ENCODE results near the gene VASH1.

VASH1 gene

DNA sequence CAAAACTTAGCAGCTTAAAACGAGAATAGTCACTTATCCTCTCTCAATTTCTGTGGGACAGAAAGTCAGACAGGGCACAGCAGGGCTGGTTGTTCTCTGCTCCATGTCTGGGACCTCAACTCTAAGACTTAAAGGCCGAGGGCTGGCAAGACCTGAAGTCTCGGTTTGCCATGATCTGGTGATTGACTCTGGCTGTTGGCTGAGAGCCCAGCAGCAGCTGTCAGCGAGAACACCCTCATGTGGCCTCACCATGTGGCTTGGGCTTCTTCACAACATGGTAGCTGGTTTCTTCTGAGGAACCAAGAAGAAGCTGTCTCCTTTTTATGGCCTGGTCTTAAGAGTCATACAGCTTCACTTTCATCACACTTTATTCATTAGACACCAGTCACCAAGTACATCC is 1.7 kb upstream of the VASH1 start:
- CTCF ChIA-PET = interaction anchor here (1.7 to 2.8 kb wide), 2 partner anchors 25 to 50 kb away, joined by 7 to 10 read pairs; no protein-coding TSS in a partner anchor
- Mint-ChIP-seq H3K27me3 (peaks cover 80% of the 10 kb centered on the region), H3K36me3 (no peaks in the 10 kb centered on the region), H3K27ac (no peak overlapping the region), H3K4me3 (no peak overlapping the region), H3K9me3 (no peaks in the 10 kb centered on the region), H3K4me1 (peaks cover 14% of the 10 kb centered on the region)
- DNase-seq = no peak

DNA sequence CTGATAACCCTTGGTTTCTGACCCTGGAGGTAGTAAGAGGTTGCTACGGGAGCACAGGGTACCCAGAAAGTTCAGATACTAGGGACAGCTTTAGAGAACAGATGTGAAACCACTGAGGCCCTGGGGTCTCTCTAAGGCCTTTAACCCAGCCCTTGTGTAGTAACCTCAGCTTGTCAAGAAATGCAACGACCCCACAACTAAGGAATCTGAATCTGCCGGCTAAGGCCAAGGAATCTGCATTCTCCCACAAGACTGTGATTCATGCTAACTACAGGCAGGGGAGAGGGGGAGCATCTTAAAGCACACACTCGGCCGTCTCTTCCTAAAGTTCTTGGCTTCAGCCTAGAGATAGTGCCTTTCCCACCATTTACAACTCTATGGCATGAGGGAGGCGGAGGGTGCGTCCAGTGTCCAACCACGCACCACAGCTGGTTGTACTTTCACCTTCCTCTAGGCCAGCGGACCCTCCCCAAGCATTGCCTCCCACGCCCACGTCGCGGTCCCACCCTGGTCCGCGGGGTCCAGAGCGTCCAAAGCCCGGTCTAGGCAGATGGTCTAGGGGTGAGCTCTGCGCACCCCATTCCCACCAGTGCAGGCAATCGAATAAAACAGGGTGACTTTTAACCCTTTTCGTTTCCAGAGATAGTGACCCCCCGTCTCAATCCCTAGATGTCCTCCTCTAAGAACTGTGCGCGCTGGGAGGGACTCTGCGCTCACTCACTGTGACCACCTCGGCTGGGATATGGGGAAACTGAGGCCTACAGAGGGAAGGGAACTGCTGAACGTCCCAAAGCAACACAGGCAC is 735 bp upstream of the VASH1 start:
- H3K4me3 Mint-ChIP-seq = peak overlapping the region; percentile 69
- DNase-seq = peak; percentile 18
- H3K4me1 Mint-ChIP-seq = peaks cover 14% of the 10 kb centered on the region
- no peak overlapping the region for H3K27ac Mint-ChIP-seq
- no peaks in the 10 kb centered on the region for H3K36me3 Mint-ChIP-seq
- CTCF ChIA-PET = interaction anchor here (1.7 to 2.8 kb wide), 2 partner anchors 24 to 51 kb away, joined by 7 to 10 read pairs; no protein-coding TSS in a partner anchor
- H3K9me3 Mint-ChIP-seq = no peaks in the 10 kb centered on the region
- peaks cover 86% of the 10 kb centered on the region for H3K27me3 Mint-ChIP-seq

DNA sequence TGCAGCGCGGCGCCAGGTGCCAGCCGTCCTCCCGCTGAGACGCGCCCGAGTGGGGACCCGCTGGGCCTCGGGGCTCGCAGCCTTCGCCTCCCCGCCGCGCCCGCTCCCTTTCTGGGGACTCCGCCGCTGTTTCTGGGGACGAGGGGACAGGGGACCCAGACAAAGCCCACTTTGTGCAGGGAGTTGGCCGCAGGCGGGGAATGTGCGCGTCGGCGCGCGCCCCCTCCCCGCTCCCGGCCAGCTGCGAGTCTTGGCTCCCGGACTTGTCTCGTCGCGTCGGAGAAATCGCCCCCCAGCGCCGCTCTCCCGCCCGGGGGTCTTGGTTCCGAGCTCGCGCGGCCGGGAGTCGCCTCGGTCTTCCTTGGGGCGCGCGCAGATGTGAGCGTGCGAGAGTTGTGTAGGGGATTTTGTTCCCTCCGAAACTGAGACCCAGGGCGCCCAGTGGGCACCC is 717 bp downstream of the VASH1 start:
- H3K4me3 Mint-ChIP-seq = peak overlapping the region; percentile 78
- no peak for DNase-seq
- H3K27me3 Mint-ChIP-seq = peaks cover 88% of the 10 kb centered on the region
- CTCF ChIA-PET = interaction anchor here (2.8 kb wide), 1 partner anchor 23 kb away, joined by 10 read pairs; no protein-coding TSS in a partner anchor
- H3K27ac Mint-ChIP-seq = no peak overlapping the region
- no peaks in the 10 kb centered on the region for H3K36me3 Mint-ChIP-seq
- H3K4me1 Mint-ChIP-seq = peaks cover 14% of the 10 kb centered on the region
- H3K9me3 Mint-ChIP-seq = no peaks in the 10 kb centered on the region

DNA sequence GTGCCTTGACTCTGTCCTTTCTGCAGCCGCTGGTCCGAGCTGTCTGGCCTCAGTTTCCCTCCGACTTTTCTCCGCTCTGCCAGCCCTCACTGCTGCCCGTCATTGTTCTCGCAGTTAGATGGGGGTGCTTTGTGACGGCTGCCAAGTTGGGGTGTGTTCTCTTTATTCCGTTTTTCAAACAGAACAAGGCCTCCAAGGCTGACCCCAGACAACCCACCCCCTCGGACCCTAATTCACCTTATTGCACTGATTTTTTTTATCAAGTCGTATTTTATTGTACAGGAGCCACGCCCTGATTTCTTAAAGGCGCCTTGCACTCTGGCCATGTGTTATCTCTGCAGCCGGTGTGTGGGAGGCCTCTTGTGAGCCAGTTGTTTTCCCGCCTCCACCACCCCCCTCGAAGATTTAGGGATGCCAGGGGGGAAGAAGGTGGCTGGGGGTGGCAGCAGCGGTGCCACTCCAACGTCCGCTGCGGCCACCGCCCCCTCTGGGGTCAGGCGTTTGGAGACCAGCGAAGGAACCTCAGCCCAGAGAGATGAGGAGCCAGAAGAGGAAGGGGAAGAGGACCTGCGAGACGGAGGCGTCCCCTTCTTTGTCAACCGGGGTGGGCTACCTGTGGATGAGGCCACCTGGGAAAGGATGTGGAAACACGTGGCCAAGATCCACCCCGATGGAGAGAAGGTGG is 1.3 kb downstream of the VASH1 start:
- CTCF ChIA-PET = no interaction called here
- no peaks in the 10 kb centered on the region for H3K9me3 Mint-ChIP-seq
- peak overlapping the region; percentile 78 for H3K4me3 Mint-ChIP-seq
- H3K4me1 Mint-ChIP-seq = peaks cover 16% of the 10 kb centered on the region
- H3K36me3 Mint-ChIP-seq = no peaks in the 10 kb centered on the region
- no peak overlapping the region for H3K27ac Mint-ChIP-seq
- peaks cover 88% of the 10 kb centered on the region for H3K27me3 Mint-ChIP-seq
- DNase-seq = no peak

DNA sequence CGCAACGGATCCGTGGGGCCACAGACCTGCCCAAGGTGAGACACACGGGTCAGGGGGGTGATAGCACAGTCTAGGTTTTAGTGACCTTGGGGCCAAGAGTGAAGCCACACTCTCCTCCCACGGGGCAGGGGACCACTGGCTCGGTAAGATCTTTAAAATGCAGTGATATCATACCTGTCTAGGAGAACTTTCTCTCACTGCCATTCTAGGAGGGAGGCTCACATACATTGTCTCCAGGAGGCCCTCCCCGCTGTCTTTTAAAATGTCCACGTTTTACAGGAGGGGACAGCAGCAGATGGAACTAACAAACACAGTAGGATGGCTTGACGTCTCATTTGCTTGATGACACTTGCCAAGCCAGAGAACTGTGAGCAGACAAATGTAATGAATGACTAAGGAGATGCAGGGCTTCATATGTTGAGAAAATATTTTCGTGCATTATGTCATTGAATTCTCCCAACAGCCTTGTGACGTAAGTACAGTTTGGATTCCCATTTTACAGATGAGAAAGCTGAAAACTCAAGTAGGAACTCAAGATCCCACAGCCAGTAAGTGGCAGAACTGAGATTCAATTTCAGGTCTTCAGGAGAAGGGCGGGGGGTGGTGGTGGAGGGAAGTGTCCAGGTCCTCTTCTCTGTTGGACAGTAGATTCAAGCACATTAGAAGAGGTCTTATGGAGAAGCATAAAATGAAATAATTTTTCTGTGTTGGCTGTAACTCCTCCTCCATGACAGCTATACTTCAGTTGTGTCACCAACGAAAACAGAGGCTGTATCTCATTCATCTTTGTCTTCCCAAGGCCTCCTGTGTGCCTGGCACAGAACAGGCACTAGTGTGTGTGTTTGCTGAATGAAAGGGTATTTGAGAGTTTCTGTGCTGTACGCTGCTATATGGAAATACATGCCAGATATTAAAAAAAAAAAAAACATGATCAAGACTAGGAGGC is 2.1 kb downstream of the VASH1 start:
- Mint-ChIP-seq H3K36me3 (no peaks in the 10 kb centered on the region), H3K4me1 (peaks cover 24% of the 10 kb centered on the region), H3K4me3 (peak overlapping the region; percentile 49), H3K9me3 (no peaks in the 10 kb centered on the region), H3K27ac (no peak overlapping the region), H3K27me3 (peaks cover 82% of the 10 kb centered on the region)
- CTCF ChIA-PET = no interaction called here
- no peak for DNase-seq

DNA sequence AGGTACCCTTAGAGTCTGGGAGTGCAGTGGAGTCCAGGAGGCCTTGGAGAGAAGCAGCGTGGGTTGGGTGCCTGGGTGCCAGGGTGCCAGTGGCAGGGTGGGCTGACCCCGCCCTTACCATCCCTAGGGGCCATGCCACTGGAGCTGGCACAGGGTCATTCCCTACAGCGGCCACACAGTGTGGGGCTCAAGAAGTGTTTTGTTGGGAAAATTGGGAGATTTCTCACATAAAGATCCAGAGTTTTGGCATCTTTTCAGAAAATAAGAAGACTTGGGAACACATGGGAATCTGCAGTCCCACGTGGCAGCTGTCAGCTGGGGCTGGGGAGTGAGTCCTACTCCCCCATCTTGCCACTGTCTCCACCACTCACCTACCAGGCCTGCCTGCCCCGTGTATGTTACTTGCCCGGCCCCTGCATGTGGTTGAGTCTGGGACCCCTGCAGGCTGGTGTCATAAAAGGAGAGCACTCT is 4.2 kb downstream of the VASH1 start:
- no peak overlapping the region for H3K4me3 Mint-ChIP-seq
- CTCF ChIA-PET = interaction anchor here (1.4 to 3.0 kb wide), 2 partner anchors 19 to 46 kb away, joined by 4 to 20 read pairs; no protein-coding TSS in a partner anchor
- H3K4me1 Mint-ChIP-seq = peaks cover 36% of the 10 kb centered on the region
- H3K27ac Mint-ChIP-seq = no peak overlapping the region
- no peak for DNase-seq
- peaks cover 74% of the 10 kb centered on the region for H3K27me3 Mint-ChIP-seq
- no peaks in the 10 kb centered on the region for H3K9me3 Mint-ChIP-seq
- no peaks in the 10 kb centered on the region for H3K36me3 Mint-ChIP-seq

DNA sequence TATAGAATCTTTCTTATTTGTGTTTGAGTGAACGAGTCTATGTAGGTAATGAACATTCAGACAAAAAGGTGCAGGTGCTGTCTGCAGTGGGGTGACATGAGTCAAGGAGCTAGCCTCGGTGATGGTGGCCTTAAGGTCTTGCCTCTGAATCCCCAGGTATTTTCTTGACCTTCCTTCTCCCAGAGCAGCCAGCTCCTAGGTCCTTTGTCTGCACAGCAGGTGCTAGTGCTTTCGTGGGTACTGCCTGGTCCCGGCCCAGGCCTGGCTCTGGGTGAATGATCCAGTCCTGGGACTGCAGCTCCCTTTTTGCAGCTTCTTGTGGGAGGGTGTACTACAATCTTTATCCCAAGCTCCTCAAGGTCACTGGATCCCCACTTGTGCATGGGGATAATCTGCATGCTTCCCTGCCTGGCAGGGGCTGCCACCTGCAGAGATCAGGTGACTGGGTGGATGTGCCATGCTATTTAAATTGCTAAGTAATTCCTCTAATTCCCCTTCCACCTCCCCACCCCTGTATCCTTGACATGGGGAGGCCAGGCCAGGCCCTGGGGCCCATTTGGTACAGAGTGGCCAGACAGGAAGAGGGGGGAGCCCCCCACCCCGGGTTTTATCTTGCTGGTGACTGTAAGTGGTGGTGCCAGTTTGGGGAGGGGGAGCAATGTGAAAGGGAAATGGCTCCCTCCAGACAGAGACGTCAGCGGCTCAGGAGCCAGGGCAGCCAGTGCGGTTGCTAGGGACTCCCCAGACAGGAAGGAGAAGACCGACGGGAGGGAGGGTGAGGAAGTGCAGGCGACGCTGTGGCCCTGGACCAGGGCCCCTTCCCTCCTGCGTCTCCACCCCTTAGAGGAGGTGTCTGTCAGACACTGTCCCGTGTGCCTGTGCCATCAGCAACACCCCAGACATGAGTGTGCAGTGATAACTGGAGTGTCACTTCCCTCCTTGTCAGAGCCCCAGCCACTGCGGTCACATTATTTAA is 6.7 kb downstream of the VASH1 start:
- Mint-ChIP-seq H3K4me3 (peak overlapping the region; percentile 14), H3K36me3 (no peaks in the 10 kb centered on the region), H3K27me3 (peaks cover 73% of the 10 kb centered on the region), H3K27ac (peak overlapping the region; percentile 54), H3K4me1 (peaks cover 25% of the 10 kb centered on the region), H3K9me3 (no peaks in the 10 kb centered on the region)
- peak; percentile 82 for DNase-seq
- CTCF ChIA-PET = interaction anchor here (0.7 to 3.4 kb wide), 6 partner anchors 9 to 57 kb away, joined by 3 to 26 read pairs (median 6); no protein-coding TSS in a partner anchor

DNA sequence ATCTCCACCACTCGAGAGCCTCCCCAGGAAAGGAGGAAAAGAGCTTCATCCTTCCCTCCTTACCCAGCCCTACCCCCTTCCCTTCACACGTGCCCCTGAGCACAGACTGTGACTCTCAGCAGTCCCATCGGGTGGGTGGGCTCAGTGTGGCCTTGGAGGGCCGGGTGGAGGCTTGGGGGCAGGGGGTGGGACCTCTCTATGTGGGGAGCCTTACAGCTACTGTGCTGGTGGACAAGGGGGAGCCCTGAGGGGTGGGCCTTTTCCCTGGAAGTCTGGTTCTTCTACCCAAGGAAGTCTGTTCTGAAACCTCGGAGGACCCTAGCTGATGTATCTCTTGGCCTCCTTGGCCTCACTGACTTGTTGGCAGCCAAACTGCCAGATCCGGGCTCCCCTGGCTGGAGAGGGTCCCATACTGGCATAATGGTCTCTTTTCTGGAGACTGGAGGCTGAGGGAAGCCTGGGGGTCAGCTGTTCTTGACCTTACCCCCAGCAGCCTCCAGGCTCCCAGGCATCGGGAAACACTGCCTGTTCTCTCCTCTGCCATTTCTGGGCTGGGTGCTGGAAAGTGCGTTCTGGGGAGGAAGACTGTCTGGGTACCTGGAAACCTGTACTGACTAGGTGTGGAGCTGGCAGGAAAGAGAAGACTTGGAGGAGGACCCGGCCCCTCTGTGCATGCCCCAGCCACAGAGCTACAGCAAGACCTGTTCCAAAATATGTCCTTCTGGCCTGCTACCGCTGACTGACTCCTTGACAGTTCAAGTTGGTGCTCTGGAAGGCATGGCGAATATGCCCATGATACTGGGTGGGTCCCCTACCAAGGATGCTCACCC is 7.6 kb downstream of the VASH1 start:
- CTCF ChIA-PET = interaction anchor here (1.2 to 3.4 kb wide), 4 partner anchors 8 to 58 kb away, joined by 3 to 26 read pairs (median 6); no protein-coding TSS in a partner anchor
- H3K27me3 Mint-ChIP-seq = peaks cover 64% of the 10 kb centered on the region
- H3K4me3 Mint-ChIP-seq = peak overlapping the region; percentile 14

DNA sequence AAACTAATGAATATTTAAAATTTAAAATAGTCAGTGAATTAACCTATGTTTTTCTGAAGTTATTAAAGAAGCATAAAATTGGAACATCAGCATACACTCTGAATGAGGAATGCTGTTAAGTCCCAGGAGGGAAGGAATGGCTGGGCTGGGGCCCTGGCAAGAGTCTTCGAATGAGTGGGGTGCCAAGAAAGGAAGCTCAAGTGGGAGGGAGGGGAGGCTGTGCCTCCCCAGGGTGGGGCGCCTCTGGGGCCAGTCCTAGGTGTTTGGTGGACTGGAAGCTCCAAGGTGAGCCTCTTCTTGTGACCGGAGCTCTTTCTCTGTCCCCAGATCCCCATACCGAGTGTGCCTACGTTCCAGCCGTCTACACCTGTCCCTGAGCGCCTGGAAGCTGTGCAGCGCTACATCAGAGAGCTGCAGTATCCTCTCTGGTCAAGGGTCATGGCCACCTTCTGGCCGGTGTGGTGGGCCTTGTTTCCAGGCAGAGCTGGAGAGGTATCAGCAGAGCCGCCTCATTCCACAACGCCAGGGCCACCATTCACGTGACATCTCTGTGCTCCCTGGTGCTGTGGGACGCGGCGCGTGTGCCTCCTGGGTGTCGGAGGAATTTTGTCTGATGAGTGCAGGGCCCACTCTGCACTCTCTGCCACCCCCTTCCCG is 8.5 kb downstream of the VASH1 start:
- no peak for DNase-seq
- Mint-ChIP-seq H3K27ac (no peak overlapping the region), H3K4me1 (peaks cover 22% of the 10 kb centered on the region), H3K9me3 (no peaks in the 10 kb centered on the region), H3K4me3 (no peak overlapping the region), H3K27me3 (peaks cover 62% of the 10 kb centered on the region), H3K36me3 (no peaks in the 10 kb centered on the region)
- CTCF ChIA-PET = interaction anchor here (1.2 to 3.4 kb wide), 3 partner anchors 14 to 59 kb away, joined by 3 to 26 read pairs (median 8); no protein-coding TSS in a partner anchor

More for the DNA sequence above, 7.6 kb downstream of the VASH1 start:
- H3K27ac Mint-ChIP-seq = peak overlapping the region; percentile 54
- H3K9me3 Mint-ChIP-seq = no peaks in the 10 kb centered on the region
- H3K36me3 Mint-ChIP-seq = no peaks in the 10 kb centered on the region
- no peak for DNase-seq
- H3K4me1 Mint-ChIP-seq = peaks cover 22% of the 10 kb centered on the region

DNA sequence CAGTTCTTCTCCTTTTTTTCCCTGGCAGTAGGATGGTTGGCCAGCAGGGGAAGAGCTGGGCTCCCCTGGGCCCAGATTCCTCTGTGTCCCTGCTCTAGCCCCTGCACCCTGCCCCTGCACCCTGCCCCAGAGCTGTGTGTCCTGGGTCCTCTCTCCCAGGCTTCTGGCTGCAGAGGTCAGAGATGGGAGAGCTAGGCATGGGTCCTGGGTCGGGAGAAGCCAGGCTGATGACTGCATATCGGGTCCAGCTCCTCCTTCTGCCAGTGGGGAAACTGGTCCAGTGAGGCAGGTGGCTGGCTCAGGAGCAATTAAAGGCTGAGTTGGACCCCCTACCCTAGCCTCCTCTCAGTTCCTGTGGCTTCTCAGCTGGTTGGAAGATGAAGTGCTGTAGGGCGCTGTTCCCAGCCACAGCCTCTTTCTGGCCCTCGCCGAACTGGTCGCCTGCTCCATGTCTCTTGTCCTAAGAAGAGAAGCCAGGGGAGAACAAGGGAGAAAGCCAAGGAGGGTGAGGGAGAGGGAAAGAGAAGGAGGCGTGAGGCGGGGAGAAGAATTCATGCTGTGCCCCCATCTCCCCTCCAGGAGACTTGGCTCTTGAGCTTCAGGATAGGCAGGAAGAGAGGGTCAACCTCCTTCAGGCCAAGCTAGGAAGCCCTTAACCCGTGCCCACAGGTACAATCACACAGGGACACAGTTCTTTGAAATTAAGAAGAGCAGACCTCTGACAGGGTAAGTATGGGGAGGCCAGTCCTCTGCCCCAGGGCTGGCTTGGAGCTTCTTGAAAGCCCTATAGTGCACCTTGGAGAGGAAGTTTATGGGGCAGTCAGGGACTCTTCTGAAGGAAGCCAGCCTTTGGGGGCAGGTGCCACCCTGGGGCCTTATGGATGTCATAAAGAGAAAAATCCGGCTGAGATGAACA is 9.5 kb downstream of the VASH1 start:
- CTCF ChIA-PET = interaction anchor here (2.2 to 3.4 kb wide), 2 partner anchors 13 to 41 kb away, joined by 8 to 26 read pairs; no protein-coding TSS in a partner anchor
- peaks cover 22% of the 10 kb centered on the region for H3K4me1 Mint-ChIP-seq
- peak; percentile 11 for DNase-seq
- no peak overlapping the region for H3K27ac Mint-ChIP-seq
- H3K36me3 Mint-ChIP-seq = no peaks in the 10 kb centered on the region
- H3K9me3 Mint-ChIP-seq = no peaks in the 10 kb centered on the region
- peaks cover 51% of the 10 kb centered on the region for H3K27me3 Mint-ChIP-seq
- H3K4me3 Mint-ChIP-seq = no peak overlapping the region

Measured in activated naive CD4-positive, alpha-beta T cell treated with anti-CD3 and anti-CD28 coated beads, Interleukin-2, amount 10 ng/mL, durations not matched to agents 7 days and 5 days (primary cell).